GM23338 (cell line): Measurements from ENCODE around the gene LEAP2. TPM values are rescaled to one million over a fixed set of nuclear protein-coding genes. Genes with fewer than 3 reads are reported as not detected.
A peak's percentile ranks its signal among the peaks of the same experiment; 100 is the strongest.

Experiments used
- ATAC-seq: fragments of 200-7000 bp; cut with Tn5 transposase; 3 replicates; pipeline ENCODE4 v1.9.1; 2020
- DNase-seq: peaks from one replicate; pipeline ENCODE4 v3.0.0-alpha.2; 2015; ENCODE audit warnings: low spot score
- H2AFZ ChIP-seq: fragments of 200-600 bp; sonication (generic); 2 replicates; pipeline ENCODE4 v1.8.0; 2016; ENCODE audit warnings: antibody characterized with exemption, mild to moderate bottlenecking, moderate library complexity
- H3F3A ChIP-seq: fragments of 200-600 bp; sonication (generic); replicated peaks from 2 replicates; pipeline ENCODE4 v1.8.0; 2017; ENCODE audit warnings: antibody characterized with exemption, mixed run types, low read depth
- H3K27ac ChIP-seq: fragments of 200-600 bp; sonication (generic); 2 replicates; pipeline ENCODE4 v1.6.1; 2016; ENCODE audit warnings: low read depth
- H3K27me3 ChIP-seq: fragments of 200-600 bp; sonication (generic); 2 replicates; pipeline ENCODE4 v1.8.0; 2016; ENCODE audit warnings: mild to moderate bottlenecking, mixed run types, moderate library complexity; ENCODE audit not compliant: insufficient read depth
- H3K36me3 ChIP-seq: fragments of 200-600 bp; sonication (generic); 2 replicates; pipeline ENCODE4 v1.8.0; 2016; ENCODE audit warnings: mild to moderate bottlenecking; ENCODE audit not compliant: insufficient read depth
- H3K4me1 ChIP-seq: fragments of 200-600 bp; sonication (generic); 2 replicates; pipeline ENCODE4 v1.8.0; 2016; ENCODE audit warnings: mild to moderate bottlenecking, moderate library complexity; ENCODE audit not compliant: insufficient read depth
- H3K4me2 ChIP-seq: fragments of 200-600 bp; sonication (generic); 2 replicates; pipeline ENCODE4 v1.7.1; 2017; ENCODE audit warnings: mixed run types
- H3K4me3 ChIP-seq: fragments of 200-600 bp; sonication (generic); 2 replicates; pipeline ENCODE4 v1.6.1; 2016; ENCODE audit warnings: mixed run types
- H3K79me2 ChIP-seq: fragments of 200-600 bp; sonication (generic); replicated peaks from 2 replicates; pipeline ENCODE4 v1.8.0; 2017; ENCODE audit warnings: mild to moderate bottlenecking; ENCODE audit not compliant: insufficient read depth
- H3K9me2 ChIP-seq: fragments of 200-600 bp; sonication (generic); 2 replicates; pipeline ENCODE4 v1.8.0; 2017; ENCODE audit not compliant: insufficient read depth
- H4K20me1 ChIP-seq: fragments of 200-600 bp; sonication (generic); replicated peaks from 2 replicates; pipeline ENCODE4 v1.8.0; 2017; ENCODE audit warnings: mild to moderate bottlenecking; ENCODE audit not compliant: insufficient read depth
- H3K27ac Mint-ChIP-seq: 2 replicates; pipeline ENCODE4 v1.8.0; 2020; ENCODE audit warnings: inconsistent platforms, mild to moderate bottlenecking, moderate library complexity, mixed read lengths
- H3K27me3 Mint-ChIP-seq: 3 replicates; pipeline ENCODE4 v1.8.0; 2022; ENCODE audit warnings: low read depth, mild to moderate bottlenecking, moderate library complexity, mixed read lengths, inconsistent platforms; ENCODE audit not compliant: insufficient read depth, poor library complexity
- H3K36me3 Mint-ChIP-seq: 3 replicates; pipeline ENCODE4 v1.8.0; 2021; ENCODE audit warnings: low read depth, mild to moderate bottlenecking, inconsistent platforms, moderate library complexity, mixed read lengths
- H3K4me1 Mint-ChIP-seq: 3 replicates; pipeline ENCODE4 v1.8.0; 2020; ENCODE audit warnings: mild to moderate bottlenecking, inconsistent platforms, mixed read lengths
- H3K4me3 Mint-ChIP-seq: 3 replicates; pipeline ENCODE4 v1.8.0; 2021; ENCODE audit warnings: moderate library complexity, mild to moderate bottlenecking, inconsistent platforms, mixed read lengths
- H3K9me3 Mint-ChIP-seq: 3 replicates; pipeline ENCODE4 v1.8.0; 2020; ENCODE audit warnings: moderate library complexity, mild to moderate bottlenecking, inconsistent platforms, mixed read lengths
- CREB1 ChIP-seq: fragments of 250-450 bp; sonication (Bioruptor Pico); IDR thresholded peaks from 2 replicates; pipeline ENCODE4 v1.5.0; 2020; ENCODE audit warnings: low read depth, mild to moderate bottlenecking, moderate library complexity
- EZH2 ChIP-seq: fragments of 200-600 bp; sonication (generic); IDR thresholded peaks from one replicate; pipeline ENCODE4 v1.8.0; 2017; ENCODE audit warnings: antibody characterized with exemption, mild to moderate bottlenecking, low read depth; ENCODE audit not compliant: unreplicated experiment
- EZH2phosphoT487 ChIP-seq: fragments of 200-600 bp; sonication (generic); IDR thresholded peaks from one replicate; pipeline ENCODE4 v1.8.1; 2018; ENCODE audit warnings: antibody characterized with exemption; ENCODE audit not compliant: unreplicated experiment
- JUNB ChIP-seq: IDR thresholded peaks from one replicate; pipeline ENCODE4 v1.6.1; 2016; ENCODE audit warnings: antibody characterized with exemption; ENCODE audit not compliant: unreplicated experiment
- NANOG ChIP-seq: IDR thresholded peaks from 2 replicates; pipeline ENCODE4 v1.6.1; 2016; ENCODE audit warnings: antibody characterized with exemption, borderline replicate concordance
- POLR2AphosphoS5 ChIP-seq: IDR thresholded peaks from 2 replicates; pipeline ENCODE4 v1.6.1; 2016; ENCODE audit warnings: antibody characterized with exemption, low read depth
- ZNF114 ChIP-seq: fragments of 250-450 bp; sonication (Bioruptor Pico); IDR thresholded peaks from 2 replicates; pipeline ENCODE4 v1.5.0; 2020; ENCODE audit warnings: mild to moderate bottlenecking, moderate library complexity
- polyA plus RNA-seq: library from polyadenylated mRNA; unstranded; fragments of >200 nt; fragmentation: Nextera tagmentation; extraction: Ambion mirVana; gene quantifications from 2 replicates; pipeline ENCODE4 v1.2.1, GENCODE V29; 2016
- total RNA-seq: library from RNA; depleted of rRNA; stranded (reverse); fragments of >200 nt; shearing (Covaris generic); gene quantifications from 2 replicates; pipeline ENCODE4 v1.2.3, GENCODE V29; 2014
- TF ChIP-seq, protein P1 (sequence below): IDR thresholded peaks from 2 replicates; pipeline ENCODE4 v1.6.1; 2016; ENCODE audit warnings: antibody characterized with exemption
- TF ChIP-seq, protein P2 (sequence below): IDR thresholded peaks from one replicate; pipeline ENCODE4 v1.6.1; 2018; ENCODE audit warnings: antibody characterized with exemption; ENCODE audit not compliant: unreplicated experiment
- TF ChIP-seq, protein P3 (sequence below), 2 experiments: fragments of 200-600 bp in 1 of 2; sonication (generic) in 1 of 2; conservative IDR thresholded peaks; 2 replicates each; pipeline versions ENCODE4 v1.5.1 to v1.6.1; 2016 to 2017; ENCODE audit warnings: antibody characterized with exemption in 2 of 2, low read depth in 2 of 2, mild to moderate bottlenecking in 2 of 2, moderate library complexity in 1 of 2

The LEAP2 gene
- total and polyA plus RNA-seq, 2 experiments from 2014 or later = 1.5 to 1.8 TPM

DNA sequence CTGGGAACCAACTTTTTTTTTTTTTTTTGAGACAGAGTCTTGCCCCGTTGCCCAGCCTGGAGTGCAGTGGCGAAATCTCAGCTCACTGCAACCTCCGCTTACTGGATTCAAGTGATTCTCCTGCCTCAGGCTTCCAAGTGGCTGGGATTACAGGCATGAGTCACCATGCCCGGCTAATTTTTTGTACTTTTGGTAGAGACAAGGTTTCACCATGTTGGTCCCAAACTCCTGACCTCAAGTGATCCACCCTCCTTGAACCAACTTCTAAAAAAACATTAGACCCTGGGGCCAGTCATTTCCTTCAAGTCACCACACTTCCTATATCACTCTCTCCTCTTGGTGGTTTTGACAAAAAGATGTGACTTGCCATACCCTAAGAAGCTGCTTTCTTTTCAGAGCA lies 32.2 kb upstream of the LEAP2 start:
- no peaks in the 10 kb centered on the region for H3K4me1 ChIP-seq
- no peak overlapping the region for H2AFZ ChIP-seq
- no peak overlapping the region for H3K4me2 ChIP-seq
- H4K20me1 ChIP-seq = no peaks in the 10 kb centered on the region
- no peaks in the 10 kb centered on the region for H3K79me2 ChIP-seq
- H3K9me3 Mint-ChIP-seq = no peaks in the 10 kb centered on the region
- no peak overlapping the region for H3K27ac ChIP-seq
- H3K27ac Mint-ChIP-seq = no peak overlapping the region
- DNase-seq (no peak), ATAC-seq (no peak)
- no peaks in the 10 kb centered on the region for H3K4me1 Mint-ChIP-seq
- H3K9me2 ChIP-seq = no peaks in the 10 kb centered on the region
- no peak for TF ChIP-seq CREB1 (CRISPR knock-in tag)
- TF ChIP-seq JUNB = no peak
- no peak for TF ChIP-seq NANOG
- TF ChIP-seq POLR2AphosphoS5 = no peak
- TF ChIP-seq, protein P1, sequence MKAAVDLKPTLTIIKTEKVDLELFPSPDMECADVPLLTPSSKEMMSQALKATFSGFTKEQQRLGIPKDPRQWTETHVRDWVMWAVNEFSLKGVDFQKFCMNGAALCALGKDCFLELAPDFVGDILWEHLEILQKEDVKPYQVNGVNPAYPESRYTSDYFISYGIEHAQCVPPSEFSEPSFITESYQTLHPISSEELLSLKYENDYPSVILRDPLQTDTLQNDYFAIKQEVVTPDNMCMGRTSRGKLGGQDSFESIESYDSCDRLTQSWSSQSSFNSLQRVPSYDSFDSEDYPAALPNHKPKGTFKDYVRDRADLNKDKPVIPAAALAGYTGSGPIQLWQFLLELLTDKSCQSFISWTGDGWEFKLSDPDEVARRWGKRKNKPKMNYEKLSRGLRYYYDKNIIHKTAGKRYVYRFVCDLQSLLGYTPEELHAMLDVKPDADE = no peak
- no peak overlapping the region for H3K4me3 ChIP-seq
- peaks cover 2% of the 10 kb centered on the region for H3K27me3 Mint-ChIP-seq
- H3K27me3 ChIP-seq = no peaks in the 10 kb centered on the region
- H3K36me3 Mint-ChIP-seq = no peaks in the 10 kb centered on the region
- no peaks in the 10 kb centered on the region for H3K36me3 ChIP-seq
- no peak overlapping the region for H3K4me3 Mint-ChIP-seq
- no peaks in the 10 kb centered on the region for H3F3A ChIP-seq

DNA sequence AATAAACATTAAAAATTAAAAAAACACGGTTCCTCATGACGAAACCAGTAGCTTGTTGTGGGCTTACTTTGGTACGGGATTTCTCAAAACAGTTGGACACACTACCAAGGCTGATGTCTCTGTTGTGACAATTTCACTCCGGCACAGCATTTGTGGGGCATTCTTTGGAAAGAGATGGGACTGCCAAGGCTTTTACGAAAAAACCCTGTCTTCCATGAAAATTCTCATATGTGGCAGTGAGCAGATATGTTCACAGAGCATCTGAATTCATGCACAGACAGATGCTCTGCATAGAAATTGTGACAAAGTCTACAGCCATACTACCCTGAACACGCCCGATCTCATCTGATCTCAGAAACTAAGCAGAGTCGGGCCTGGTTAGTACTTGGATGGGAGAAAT lies 25.2 kb upstream of the LEAP2 start:
- H3K27ac ChIP-seq = no peak overlapping the region
- H3K79me2 ChIP-seq = no peaks in the 10 kb centered on the region
- no peak for TF ChIP-seq ZNF114 (CRISPR knock-in tag)
- TF ChIP-seq, protein P1 = no peak
- H3K27me3 ChIP-seq = no peaks in the 10 kb centered on the region
- no peaks in the 10 kb centered on the region for H3F3A ChIP-seq
- Mint-ChIP-seq H3K36me3 (no peaks in the 10 kb centered on the region), H3K27me3 (peaks cover 2% of the 10 kb centered on the region), H3K27ac (no peak overlapping the region), H3K4me1 (no peaks in the 10 kb centered on the region), H3K4me3 (no peak overlapping the region), H3K9me3 (no peaks in the 10 kb centered on the region)
- H3K4me2 ChIP-seq = no peak overlapping the region
- DNase-seq (no peak), ATAC-seq (no peak)
- no peaks in the 10 kb centered on the region for H3K36me3 ChIP-seq
- no peak overlapping the region for H2AFZ ChIP-seq
- no peaks in the 10 kb centered on the region for H3K4me1 ChIP-seq
- no peaks in the 10 kb centered on the region for H4K20me1 ChIP-seq
- H3K4me3 ChIP-seq = no peak overlapping the region
- no peaks in the 10 kb centered on the region for H3K9me2 ChIP-seq

DNA sequence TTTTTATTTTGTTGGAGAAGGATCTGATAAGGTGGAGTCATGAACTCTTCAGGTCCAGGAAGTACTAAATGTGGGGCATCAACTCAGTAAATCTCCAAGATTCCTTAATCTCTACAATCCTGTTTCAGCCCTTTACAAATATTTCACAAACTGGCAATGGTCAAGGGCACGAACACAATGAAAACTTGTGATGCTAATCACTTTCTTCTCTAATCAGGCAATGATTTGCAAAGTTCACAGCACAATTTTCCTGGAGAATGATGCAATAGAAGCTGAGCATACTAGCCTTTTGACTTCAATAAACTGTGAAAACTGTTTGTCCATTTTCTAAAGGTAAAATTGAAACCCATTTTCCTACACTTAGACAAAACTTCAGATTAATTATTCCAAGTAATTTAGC lies 24.1 kb upstream of the LEAP2 start:
- Histone ChIP-seq H4K20me1 (no peaks in the 10 kb centered on the region), H3K4me2 (no peak overlapping the region), H2AFZ (peak overlapping the region; percentile 52; the same call in 1 of the 2 replicates), H3K4me1 (0 out of 2 replicates have a peak, but pooled peaks cover 2% of the 10 kb centered on the region), H3K79me2 (no peaks in the 10 kb centered on the region), H3K36me3 (no peaks in the 10 kb centered on the region), H3K4me3 (no peak overlapping the region), H3K27ac (no peak overlapping the region), H3K27me3 (no peaks in the 10 kb centered on the region), H3F3A (no peaks in the 10 kb centered on the region), H3K9me2 (no peaks in the 10 kb centered on the region)
- ATAC-seq (no peak), DNase-seq (no peak)
- Mint-ChIP-seq H3K4me3 (no peak overlapping the region), H3K9me3 (no peaks in the 10 kb centered on the region), H3K4me1 (peaks cover 3% of the 10 kb centered on the region; the same call in 2 of the 3 replicates), H3K36me3 (no peaks in the 10 kb centered on the region), H3K27ac (no peak overlapping the region), H3K27me3 (no peaks in the 10 kb centered on the region)
- TF ChIP-seq, protein P2, sequence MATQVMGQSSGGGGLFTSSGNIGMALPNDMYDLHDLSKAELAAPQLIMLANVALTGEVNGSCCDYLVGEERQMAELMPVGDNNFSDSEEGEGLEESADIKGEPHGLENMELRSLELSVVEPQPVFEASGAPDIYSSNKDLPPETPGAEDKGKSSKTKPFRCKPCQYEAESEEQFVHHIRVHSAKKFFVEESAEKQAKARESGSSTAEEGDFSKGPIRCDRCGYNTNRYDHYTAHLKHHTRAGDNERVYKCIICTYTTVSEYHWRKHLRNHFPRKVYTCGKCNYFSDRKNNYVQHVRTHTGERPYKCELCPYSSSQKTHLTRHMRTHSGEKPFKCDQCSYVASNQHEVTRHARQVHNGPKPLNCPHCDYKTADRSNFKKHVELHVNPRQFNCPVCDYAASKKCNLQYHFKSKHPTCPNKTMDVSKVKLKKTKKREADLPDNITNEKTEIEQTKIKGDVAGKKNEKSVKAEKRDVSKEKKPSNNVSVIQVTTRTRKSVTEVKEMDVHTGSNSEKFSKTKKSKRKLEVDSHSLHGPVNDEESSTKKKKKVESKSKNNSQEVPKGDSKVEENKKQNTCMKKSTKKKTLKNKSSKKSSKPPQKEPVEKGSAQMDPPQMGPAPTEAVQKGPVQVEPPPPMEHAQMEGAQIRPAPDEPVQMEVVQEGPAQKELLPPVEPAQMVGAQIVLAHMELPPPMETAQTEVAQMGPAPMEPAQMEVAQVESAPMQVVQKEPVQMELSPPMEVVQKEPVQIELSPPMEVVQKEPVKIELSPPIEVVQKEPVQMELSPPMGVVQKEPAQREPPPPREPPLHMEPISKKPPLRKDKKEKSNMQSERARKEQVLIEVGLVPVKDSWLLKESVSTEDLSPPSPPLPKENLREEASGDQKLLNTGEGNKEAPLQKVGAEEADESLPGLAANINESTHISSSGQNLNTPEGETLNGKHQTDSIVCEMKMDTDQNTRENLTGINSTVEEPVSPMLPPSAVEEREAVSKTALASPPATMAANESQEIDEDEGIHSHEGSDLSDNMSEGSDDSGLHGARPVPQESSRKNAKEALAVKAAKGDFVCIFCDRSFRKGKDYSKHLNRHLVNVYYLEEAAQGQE = no peak
- TF ChIP-seq, protein P1 = no peak
- no peak for TF ChIP-seq EZH2phosphoT487
- TF ChIP-seq EZH2 = no peak
- TF ChIP-seq POLR2AphosphoS5 = no peak
- TF ChIP-seq, protein P3, sequence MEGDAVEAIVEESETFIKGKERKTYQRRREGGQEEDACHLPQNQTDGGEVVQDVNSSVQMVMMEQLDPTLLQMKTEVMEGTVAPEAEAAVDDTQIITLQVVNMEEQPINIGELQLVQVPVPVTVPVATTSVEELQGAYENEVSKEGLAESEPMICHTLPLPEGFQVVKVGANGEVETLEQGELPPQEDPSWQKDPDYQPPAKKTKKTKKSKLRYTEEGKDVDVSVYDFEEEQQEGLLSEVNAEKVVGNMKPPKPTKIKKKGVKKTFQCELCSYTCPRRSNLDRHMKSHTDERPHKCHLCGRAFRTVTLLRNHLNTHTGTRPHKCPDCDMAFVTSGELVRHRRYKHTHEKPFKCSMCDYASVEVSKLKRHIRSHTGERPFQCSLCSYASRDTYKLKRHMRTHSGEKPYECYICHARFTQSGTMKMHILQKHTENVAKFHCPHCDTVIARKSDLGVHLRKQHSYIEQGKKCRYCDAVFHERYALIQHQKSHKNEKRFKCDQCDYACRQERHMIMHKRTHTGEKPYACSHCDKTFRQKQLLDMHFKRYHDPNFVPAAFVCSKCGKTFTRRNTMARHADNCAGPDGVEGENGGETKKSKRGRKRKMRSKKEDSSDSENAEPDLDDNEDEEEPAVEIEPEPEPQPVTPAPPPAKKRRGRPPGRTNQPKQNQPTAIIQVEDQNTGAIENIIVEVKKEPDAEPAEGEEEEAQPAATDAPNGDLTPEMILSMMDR (conservative IDR thresholded peaks at IDR 0.05; ENCODE audit: low read depth in 2 of 2) = no peak
